Sigmoid colon (tissue), 7 donors: ENCODE data around the gene MAGI2. TPM values are rescaled to one million over a fixed set of nuclear protein-coding genes. Genes with fewer than 3 reads are reported as not detected.

Source experiments
- DNase-seq: peaks from one replicate; pipeline ENCODE4 v3.0.0-alpha.2; 2019
- H3K27ac ChIP-seq, 4 donors: fragments of 200-600 bp; sonication (generic); one replicate each; pipeline ENCODE4 v1.5.1; 2016 to 2019; ENCODE audit warnings: mild to moderate bottlenecking in 1 of 4
- H3K27me3 ChIP-seq, 3 donors: fragments of 200-600 bp; sonication (generic); one replicate each; pipeline ENCODE4 v1.5.1; 2019; ENCODE audit warnings: mild to moderate bottlenecking in 1 of 3
- H3K36me3 ChIP-seq, 4 donors: fragments of 200-600 bp; sonication (generic); one replicate each; pipeline ENCODE4 v1.5.1; 2016 to 2019
- H3K4me1 ChIP-seq, 4 donors: fragments of 200-600 bp; sonication (generic); one replicate each; pipeline ENCODE4 v1.5.1; 2017 to 2019
- H3K4me3 ChIP-seq, 4 donors: fragments of 200-600 bp; sonication (generic); one replicate each; pipeline ENCODE4 v1.5.1; 2017 to 2019; ENCODE audit warnings: mild to moderate bottlenecking in 2 of 4, moderate library complexity in 1 of 4
- H3K9me3 ChIP-seq, 4 donors: fragments of 200-600 bp in 3 of 4; sonication (generic) in 3 of 4; one replicate each; pipeline versions ENCODE4 v1.5.1 to v1.6.1; 2013 to 2019
- EP300 ChIP-seq, 4 donors: sonication (generic); formaldehyde crosslinking; IDR thresholded peaks; one replicate each; pipeline ENCODE4 v1.6.1; 2017; ENCODE audit warnings: antibody characterized with exemption in 4 of 4
- POLR2A ChIP-seq, 2 donors: fragments of 450-650 bp; IDR thresholded peaks; one replicate each; pipeline ENCODE4 v1.6.1; 2016; ENCODE audit warnings: antibody characterized with exemption in 2 of 2, mild to moderate bottlenecking in 2 of 2, moderate library complexity in 2 of 2
- POLR2AphosphoS5 ChIP-seq, 4 donors: sonication (generic); formaldehyde crosslinking; IDR thresholded peaks; one replicate each; pipeline ENCODE4 v1.6.1; 2017; ENCODE audit warnings: antibody characterized with exemption in 4 of 4
- WGBS, 2 donors: extraction: QIAGEN DNeasy Blood & Tissue Kit; methylation state at CpG; one replicate each; pipeline ENCODE4 v1.1.7; 2013; 5-methylcytosine and 5-hydroxymethylcytosine counted together
- intact Hi-C: fragments of 100-400 bp; cut with DNase I; formaldehyde crosslinking; loops from one replicate; pipeline ENCODE4 v1.15.1; 2023
- polyA plus RNA-seq, 3 donors: library from polyadenylated mRNA; stranded (reverse); fragments of 200-250 nt; gene quantifications; one replicate each; pipeline ENCODE4 v1.2.3, GENCODE V29; 2013
- total RNA-seq, 4 donors: library from RNA; depleted of rRNA; stranded (reverse); fragments of >200 nt; gene quantifications; one replicate each; pipeline ENCODE4 v1.1.0, GENCODE V29; 2016
- TF ChIP-seq, protein P1 (sequence below), 4 experiments: fragments of 450-650 bp in 3 of 4; fragments of 200-600 bp in 1 of 4; IDR thresholded peaks; one replicate each; pipeline ENCODE4 v1.5.1; 2016 to 2019; ENCODE audit warnings: antibody characterized with exemption in 4 of 4, mild to moderate bottlenecking in 3 of 4, moderate library complexity in 2 of 4
- donor health status: healthy with polysubstance abuse.
- donor health status: Bipolar disorder and iron deficiency.
- donor health status: healthy.

MAGI2 gene
- total and polyA plus RNA-seq, 7 donors = 0.69 to 26.9 (median 14.7) TPM

- Histone ChIP-seq H3K4me1 (no peaks in the 10 kb centered on the region), H3K27me3 (no peaks in the 10 kb centered on the region), H3K4me3 (no peak overlapping the region), H3K9me3 (no peaks in the 10 kb centered on the region), H3K27ac (no peak overlapping the region), H3K36me3 (no peaks in the 10 kb centered on the region)
- WGBS, 2 donors = 66 to 68% methylated on average over 5 of the region's 5 CpGs
- TF ChIP-seq, protein P1, sequence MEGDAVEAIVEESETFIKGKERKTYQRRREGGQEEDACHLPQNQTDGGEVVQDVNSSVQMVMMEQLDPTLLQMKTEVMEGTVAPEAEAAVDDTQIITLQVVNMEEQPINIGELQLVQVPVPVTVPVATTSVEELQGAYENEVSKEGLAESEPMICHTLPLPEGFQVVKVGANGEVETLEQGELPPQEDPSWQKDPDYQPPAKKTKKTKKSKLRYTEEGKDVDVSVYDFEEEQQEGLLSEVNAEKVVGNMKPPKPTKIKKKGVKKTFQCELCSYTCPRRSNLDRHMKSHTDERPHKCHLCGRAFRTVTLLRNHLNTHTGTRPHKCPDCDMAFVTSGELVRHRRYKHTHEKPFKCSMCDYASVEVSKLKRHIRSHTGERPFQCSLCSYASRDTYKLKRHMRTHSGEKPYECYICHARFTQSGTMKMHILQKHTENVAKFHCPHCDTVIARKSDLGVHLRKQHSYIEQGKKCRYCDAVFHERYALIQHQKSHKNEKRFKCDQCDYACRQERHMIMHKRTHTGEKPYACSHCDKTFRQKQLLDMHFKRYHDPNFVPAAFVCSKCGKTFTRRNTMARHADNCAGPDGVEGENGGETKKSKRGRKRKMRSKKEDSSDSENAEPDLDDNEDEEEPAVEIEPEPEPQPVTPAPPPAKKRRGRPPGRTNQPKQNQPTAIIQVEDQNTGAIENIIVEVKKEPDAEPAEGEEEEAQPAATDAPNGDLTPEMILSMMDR (IDR thresholded peaks at IDR 0.05) = no peak
- TF ChIP-seq POLR2A (IDR thresholded peaks at IDR 0.05) = no peak
- no peak for TF ChIP-seq EP300 (IDR thresholded peaks at IDR 0.05)
- TF ChIP-seq POLR2AphosphoS5 (IDR thresholded peaks at IDR 0.05) = no peak
- intact Hi-C loops = no loop called here
- no peak for DNase-seq
These were observed 887.7 kb downstream of the MAGI2 start for GRCh38 chr7:78565784-78566183.

GRCh38 chr7:78563191-78563590, 890.3 kb downstream of the MAGI2 start:
- intact Hi-C loops = no loop called here
- Histone ChIP-seq H3K27ac (no peak overlapping the region), H3K4me3 (no peak overlapping the region), H3K9me3 (no peaks in the 10 kb centered on the region), H3K36me3 (no peaks in the 10 kb centered on the region), H3K4me1 (no peaks in the 10 kb centered on the region), H3K27me3 (no peaks in the 10 kb centered on the region)
- WGBS, 2 donors = 70 to 72% methylated on average over 5 of the region's 5 CpGs
- TF ChIP-seq EP300 (IDR thresholded peaks at IDR 0.05) (no peak), POLR2AphosphoS5 (IDR thresholded peaks at IDR 0.05) (no peak), POLR2A (IDR thresholded peaks at IDR 0.05) (no peak)
- TF ChIP-seq, protein P1 (IDR thresholded peaks at IDR 0.05) = no peak
- DNase-seq = no peak

DNA sequence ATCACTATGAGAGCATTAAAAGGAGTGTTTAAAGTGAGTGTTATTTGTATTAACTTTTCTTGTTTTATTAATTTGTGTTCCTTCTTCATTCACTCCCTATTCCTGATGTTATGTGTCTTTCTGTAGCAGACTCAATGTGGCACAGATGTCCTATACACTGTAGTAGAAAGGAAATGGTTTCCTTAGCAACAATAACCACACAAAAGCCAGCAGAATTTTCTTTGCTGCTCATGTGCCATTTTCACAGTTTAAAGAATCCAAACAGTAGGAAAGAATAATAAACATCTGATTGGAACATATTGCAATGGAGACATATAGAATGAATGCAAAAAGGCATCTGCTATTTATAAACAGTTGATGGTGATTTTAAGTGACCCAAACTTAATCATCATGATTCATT, 891.3 kb downstream of the MAGI2 start:
- no peak for DNase-seq
- H3K27ac ChIP-seq = no peak overlapping the region
- H3K4me1 ChIP-seq = no peaks in the 10 kb centered on the region
- no peaks in the 10 kb centered on the region for H3K36me3 ChIP-seq
- intact Hi-C loops = no loop called here
- H3K4me3 ChIP-seq = no peak overlapping the region
- no peaks in the 10 kb centered on the region for H3K27me3 ChIP-seq
- TF ChIP-seq POLR2AphosphoS5 (IDR thresholded peaks at IDR 0.05) (no peak), EP300 (IDR thresholded peaks at IDR 0.05) (no peak), POLR2A (IDR thresholded peaks at IDR 0.05) (no peak)
- TF ChIP-seq, protein P1 (IDR thresholded peaks at IDR 0.05) = no peak
- H3K9me3 ChIP-seq = no peaks in the 10 kb centered on the region

- intact Hi-C loops = no loop called here
- H3K27ac ChIP-seq = no peak overlapping the region
- TF ChIP-seq EP300 (IDR thresholded peaks at IDR 0.05) (no peak), POLR2AphosphoS5 (IDR thresholded peaks at IDR 0.05) (no peak), POLR2A (IDR thresholded peaks at IDR 0.05) (no peak)
- TF ChIP-seq, protein P1 (IDR thresholded peaks at IDR 0.05) = no peak
- no peaks in the 10 kb centered on the region for H3K27me3 ChIP-seq
- 8 to 60% methylated on average over 3 of the region's 3 CpGs for WGBS, 2 donors
- no peaks in the 10 kb centered on the region for H3K9me3 ChIP-seq
- DNase-seq = no peak
- no peaks in the 10 kb centered on the region for H3K36me3 ChIP-seq
- H3K4me1 ChIP-seq = no peaks in the 10 kb centered on the region
- no peak overlapping the region for H3K4me3 ChIP-seq
These were observed 894.9 kb downstream of the MAGI2 start for GRCh38 chr7:78558566-78558965.

DNA sequence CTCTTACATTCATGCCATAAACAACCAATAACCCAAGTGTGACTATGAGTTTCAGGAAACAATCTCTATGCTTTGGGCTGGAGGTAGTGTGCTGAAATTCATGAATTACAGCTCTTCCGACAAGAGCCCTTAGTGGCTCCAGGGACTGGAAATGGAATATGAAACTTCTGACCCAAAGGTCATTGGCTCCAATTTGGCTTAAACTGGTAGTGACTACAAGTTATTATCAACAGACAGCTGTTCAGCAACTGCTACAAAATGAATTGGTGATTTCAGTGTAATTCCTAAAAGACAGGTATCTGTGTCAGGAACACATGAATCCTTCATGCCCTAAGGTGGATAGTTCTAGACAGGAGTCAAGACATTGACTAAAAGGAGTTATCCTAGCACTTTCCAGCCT, 909.5 kb downstream of the MAGI2 start:
- WGBS, 2 donors = 89 to 92% methylated on average over 1 of the region's 1 CpG
- intact Hi-C loops = no loop called here

More for the DNA sequence above, 909.5 kb downstream of the MAGI2 start:
- no peaks in the 10 kb centered on the region for H3K4me1 ChIP-seq
- no peak for DNase-seq
- H3K36me3 ChIP-seq = no peaks in the 10 kb centered on the region
- TF ChIP-seq POLR2A (IDR thresholded peaks at IDR 0.05) (no peak), POLR2AphosphoS5 (IDR thresholded peaks at IDR 0.05) (no peak), EP300 (IDR thresholded peaks at IDR 0.05) (no peak)
- TF ChIP-seq, protein P1 (IDR thresholded peaks at IDR 0.05) = no peak
- no peak overlapping the region for H3K27ac ChIP-seq
- no peaks in the 10 kb centered on the region for H3K9me3 ChIP-seq
- no peak overlapping the region for H3K4me3 ChIP-seq
- no peaks in the 10 kb centered on the region for H3K27me3 ChIP-seq
